Subcutaneous adipose tissue (tissue), 4 donors: Measurements from ENCODE around the gene CCDC32. TPM values are rescaled to one million over a fixed set of nuclear protein-coding genes. Genes with fewer than 3 reads are reported as not detected.

Experiments
- total RNA-seq, 4 donors: library from RNA; depleted of rRNA; stranded (reverse); fragments of >200 nt; gene quantifications; one replicate each; pipeline ENCODE4 v1.1.0, GENCODE V29; 2016
- TF ChIP-seq, protein P1 (sequence below): fragments of 450-650 bp; IDR thresholded peaks from one replicate; pipeline ENCODE4 v1.5.1; 2016; ENCODE audit warnings: low read depth, mild to moderate bottlenecking, control low read depth, antibody characterized with exemption, moderate library complexity

The CCDC32 gene
- total RNA-seq, 4 donors from 2014 or later = 18.1 to 53.9 (median 27.4) TPM

DNA sequence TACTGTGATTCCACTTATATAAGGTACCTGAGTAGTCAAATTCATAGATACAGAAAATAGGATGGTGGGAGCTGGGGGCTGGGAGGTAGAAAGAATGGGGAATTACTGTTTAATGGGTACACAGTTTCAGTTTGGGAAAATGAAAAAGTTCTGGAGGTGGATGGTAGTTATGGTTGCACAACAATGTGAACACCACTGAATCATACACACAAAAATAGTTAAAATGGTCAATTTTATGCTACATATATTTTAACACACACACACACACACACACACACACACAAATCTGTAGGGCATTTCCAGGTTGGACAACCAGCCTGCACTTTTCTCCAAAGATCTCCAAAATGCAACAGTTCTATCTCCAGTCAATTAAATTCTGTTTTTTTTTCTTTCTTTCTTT, 1.4 kb downstream of the CCDC32 start:
- TF ChIP-seq, protein P1, sequence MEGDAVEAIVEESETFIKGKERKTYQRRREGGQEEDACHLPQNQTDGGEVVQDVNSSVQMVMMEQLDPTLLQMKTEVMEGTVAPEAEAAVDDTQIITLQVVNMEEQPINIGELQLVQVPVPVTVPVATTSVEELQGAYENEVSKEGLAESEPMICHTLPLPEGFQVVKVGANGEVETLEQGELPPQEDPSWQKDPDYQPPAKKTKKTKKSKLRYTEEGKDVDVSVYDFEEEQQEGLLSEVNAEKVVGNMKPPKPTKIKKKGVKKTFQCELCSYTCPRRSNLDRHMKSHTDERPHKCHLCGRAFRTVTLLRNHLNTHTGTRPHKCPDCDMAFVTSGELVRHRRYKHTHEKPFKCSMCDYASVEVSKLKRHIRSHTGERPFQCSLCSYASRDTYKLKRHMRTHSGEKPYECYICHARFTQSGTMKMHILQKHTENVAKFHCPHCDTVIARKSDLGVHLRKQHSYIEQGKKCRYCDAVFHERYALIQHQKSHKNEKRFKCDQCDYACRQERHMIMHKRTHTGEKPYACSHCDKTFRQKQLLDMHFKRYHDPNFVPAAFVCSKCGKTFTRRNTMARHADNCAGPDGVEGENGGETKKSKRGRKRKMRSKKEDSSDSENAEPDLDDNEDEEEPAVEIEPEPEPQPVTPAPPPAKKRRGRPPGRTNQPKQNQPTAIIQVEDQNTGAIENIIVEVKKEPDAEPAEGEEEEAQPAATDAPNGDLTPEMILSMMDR = no peak

DNA sequence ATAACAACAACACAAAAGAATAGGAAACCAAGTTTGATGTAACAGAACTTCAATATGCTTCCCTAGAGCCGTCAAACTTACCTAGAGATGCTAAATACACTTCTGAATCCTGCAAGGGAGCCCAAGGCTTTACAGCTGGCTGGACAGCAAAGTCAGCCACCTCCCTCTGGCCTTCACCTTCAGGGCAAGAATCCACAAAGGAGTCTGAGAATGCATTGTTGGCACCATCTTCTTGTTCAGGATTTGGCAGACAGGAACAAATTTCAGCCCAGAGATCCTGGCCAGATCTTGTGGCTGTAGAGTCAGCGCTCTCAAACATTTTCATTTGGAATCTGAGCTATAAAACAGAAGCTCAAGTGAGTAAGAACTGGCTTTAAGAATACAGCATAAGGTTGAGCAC, 2.2 kb downstream of the CCDC32 start:
- TF ChIP-seq, protein P1 = no peak

- TF ChIP-seq, protein P1 = no peak
These were observed 5.7 kb downstream of the CCDC32 start for GRCh38 chr15:40558952-40559742.

GRCh38 chr15:40555876-40556275, 9.0 kb downstream of the CCDC32 start:
- TF ChIP-seq, protein P1 = no peak

DNA sequence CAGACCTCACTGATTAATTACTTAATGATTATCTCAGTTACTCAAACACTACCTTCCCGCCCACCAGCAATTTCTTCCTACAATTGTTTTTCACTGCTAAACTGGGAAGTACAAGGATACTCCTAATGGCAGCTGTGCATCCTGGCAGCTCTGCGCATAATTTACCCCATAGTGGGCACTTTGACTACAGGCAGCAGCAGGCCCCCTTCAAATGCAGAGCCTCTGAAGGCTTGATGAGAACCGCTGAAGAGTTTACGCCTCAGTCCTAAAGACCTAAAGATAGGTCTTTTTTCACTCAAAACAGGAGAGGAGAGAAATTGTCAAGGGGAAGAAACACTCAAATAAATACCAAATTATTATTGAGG, 10.7 kb downstream of the CCDC32 start:
- TF ChIP-seq, protein P1 = no peak

GRCh38 chr15:40550341-40551037, 14.4 kb downstream of the CCDC32 start:
- TF ChIP-seq, protein P1 = no peak

DNA sequence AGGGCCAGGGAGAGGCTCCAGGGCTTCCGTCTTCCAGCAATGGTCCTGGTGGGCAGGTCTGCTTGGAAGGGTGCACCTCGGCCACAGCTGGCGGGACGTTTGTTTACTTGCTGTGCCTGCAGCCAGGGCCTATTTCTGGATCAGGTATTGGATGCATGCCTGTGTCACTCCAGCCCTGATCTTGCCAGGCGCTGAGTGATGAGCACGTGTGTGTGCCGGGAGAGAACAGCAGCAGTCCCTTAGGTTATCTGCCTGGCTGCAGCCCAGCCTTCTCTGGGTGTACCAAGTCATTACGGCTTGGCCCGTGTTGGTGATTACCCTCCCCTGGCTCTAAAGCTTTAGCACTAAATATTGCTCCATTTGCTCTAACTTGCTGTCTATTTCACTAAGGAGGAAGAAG, 14.9 kb downstream of the CCDC32 start:
- TF ChIP-seq, protein P1 = no peak
